OCI-LY7 (cell line): ENCODE data around the gene TAPT1. TPM values are rescaled to one million over a fixed set of nuclear protein-coding genes. Genes with fewer than 3 reads are reported as not detected.
A peak's percentile ranks its signal among the peaks of the same experiment; 100 is the strongest.

Source experiments
- BruUV-seq: library from RNA; stranded (reverse); fragments of 400-500 nt; replicated peaks from 2 replicates; lab custom pipeline; 2021; lab: Mats Ljungman, UMichigan
- CTCF ChIA-PET: fragments of 300-600 bp; sonication (Branson Sonifier 250); formaldehyde crosslinking; loops from one replicate; lab custom pipeline; 2022; ENCODE audit warnings: antibody characterized with exemption; ENCODE audit not compliant: unreplicated experiment; lab: Charles Lee
- POLR2A ChIA-PET: fragments of 300-600 bp; sonication (Branson Sonifier 250); formaldehyde crosslinking; loops from one replicate; lab custom pipeline; 2022; ENCODE audit warnings: antibody characterized with exemption; lab: Charles Lee
- DNase-seq: peaks from one replicate; pipeline ENCODE4 v3.0.0-alpha.2; 2015; ENCODE audit warnings: low spot score
- H2AFZ ChIP-seq: fragments of 200-600 bp; sonication (generic), shearing (Covaris generic); 2 replicates; pipeline ENCODE4 v1.6.1; 2014; ENCODE audit warnings: mild to moderate bottlenecking, antibody characterized with exemption, low read length, moderate library complexity
- H3K27ac ChIP-seq: fragments of 200-600 bp; sonication (generic); 2 replicates; pipeline ENCODE4 v1.5.1; 2014; ENCODE audit warnings: mixed run types, low read depth, mild to moderate bottlenecking, moderate library complexity, low read length, inconsistent platforms; ENCODE audit not compliant: poor library complexity, severe bottlenecking
- H3K36me3 ChIP-seq: fragments of 200-600 bp; sonication (generic); 2 replicates; pipeline ENCODE4 v1.6.1; 2014; ENCODE audit warnings: mild to moderate bottlenecking, antibody characterized with exemption, low read length, moderate library complexity, mixed read lengths; ENCODE audit not compliant: insufficient read depth
- H3K4me1 ChIP-seq: fragments of 200-600 bp; sonication (generic); 2 replicates; pipeline ENCODE4 v1.5.1; 2014; ENCODE audit warnings: mild to moderate bottlenecking, low read length; ENCODE audit not compliant: insufficient read depth, poor library complexity, severe bottlenecking
- H3K4me2 ChIP-seq: fragments of 200-600 bp; sonication (generic); 2 replicates; pipeline ENCODE4 v1.6.1; 2014; ENCODE audit warnings: mild to moderate bottlenecking, low read length
- H3K4me3 ChIP-seq: fragments of 200-600 bp; sonication (generic); 2 replicates; pipeline ENCODE4 v1.5.1; 2014; ENCODE audit warnings: mild to moderate bottlenecking, low read depth, low read length; ENCODE audit not compliant: poor library complexity, severe bottlenecking
- H3K79me2 ChIP-seq: fragments of 200-600 bp; sonication (generic); 2 replicates; pipeline ENCODE4 v1.6.1; 2016; ENCODE audit warnings: low read depth, mild to moderate bottlenecking, low read length, moderate library complexity, mixed read lengths; ENCODE audit not compliant: insufficient read depth
- H3K9me2 ChIP-seq: fragments of 200-600 bp; sonication (generic); 2 replicates; pipeline ENCODE4 v1.6.1; 2016; ENCODE audit warnings: mild to moderate bottlenecking, low read length, mixed read lengths; ENCODE audit not compliant: insufficient read depth
- H3K9me3 ChIP-seq: fragments of 200-600 bp; sonication (generic); 2 replicates; pipeline ENCODE4 v1.6.1; 2014; ENCODE audit warnings: mild to moderate bottlenecking, mixed run types, low read length, mixed read lengths
- H4K20me1 ChIP-seq: fragments of 200-600 bp; sonication (generic); 2 replicates; pipeline ENCODE4 v1.6.1; 2014; ENCODE audit warnings: mild to moderate bottlenecking, antibody characterized with exemption, low read length, moderate library complexity, mixed read lengths; ENCODE audit not compliant: insufficient read depth
- EZH2phosphoT487 ChIP-seq: fragments of 200-600 bp; sonication (generic); IDR thresholded peaks from 2 replicates; pipeline ENCODE4 v1.6.1; 2018; ENCODE audit warnings: low read depth, borderline replicate concordance, mild to moderate bottlenecking, mixed run types, antibody characterized with exemption, low read length, moderate library complexity, mixed read lengths
- intact Hi-C: fragments of 100-400 bp; cut with micrococcal nuclease; formaldehyde crosslinking; loops from one replicate; pipeline ENCODE4 v1.10.0; 2022; ENCODE audit not compliant: unreplicated experiment
- total RNA-seq, 2 experiments: library from RNA; depleted of rRNA in 1 of 2; stranded (reverse); fragments of >200 nt in 1 of 2; shearing (Covaris generic) in 1 of 2; gene quantifications; 2 replicates each; pipeline ENCODE4 v1.2.3, GENCODE V29; 2014 to 2022
- TF ChIP-seq, protein P1 (sequence below): fragments of 200-600 bp; sonication (generic); conservative IDR thresholded peaks from 2 replicates; pipeline ENCODE4 v1.5.1; 2014; ENCODE audit warnings: mild to moderate bottlenecking, antibody characterized with exemption, low read length, moderate library complexity, mixed read lengths

TAPT1 gene
- total RNA-seq, 2 experiments from 2014 or later: 34.3 to 66.6 TPM

DNA sequence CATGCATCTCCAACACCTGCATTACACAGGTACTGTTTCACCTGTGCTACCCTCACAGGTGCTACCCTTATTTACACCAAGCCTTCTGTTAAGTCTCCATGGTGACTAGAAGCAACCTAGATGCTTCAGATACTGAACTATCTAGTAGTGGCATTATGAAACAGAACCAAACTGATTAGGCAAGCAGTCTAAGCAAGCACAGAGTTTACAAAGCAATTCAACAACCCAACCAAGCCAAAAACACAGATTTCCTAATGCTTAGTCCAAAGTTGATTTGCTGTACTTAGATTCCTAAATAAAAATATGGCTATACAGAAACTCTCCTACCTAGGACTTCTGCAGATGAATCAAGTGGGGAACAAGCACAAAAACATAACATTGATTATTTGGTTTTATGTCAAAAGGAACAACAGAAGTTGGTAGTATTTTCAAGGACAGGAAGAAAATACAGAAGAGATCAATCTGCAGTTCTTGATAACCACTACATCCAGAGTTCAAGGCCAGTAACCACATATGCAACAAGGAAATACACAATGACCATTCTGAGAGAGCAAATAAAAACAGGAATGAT, 3.2 kb downstream of the TAPT1 start:
- TF ChIP-seq, protein P1, sequence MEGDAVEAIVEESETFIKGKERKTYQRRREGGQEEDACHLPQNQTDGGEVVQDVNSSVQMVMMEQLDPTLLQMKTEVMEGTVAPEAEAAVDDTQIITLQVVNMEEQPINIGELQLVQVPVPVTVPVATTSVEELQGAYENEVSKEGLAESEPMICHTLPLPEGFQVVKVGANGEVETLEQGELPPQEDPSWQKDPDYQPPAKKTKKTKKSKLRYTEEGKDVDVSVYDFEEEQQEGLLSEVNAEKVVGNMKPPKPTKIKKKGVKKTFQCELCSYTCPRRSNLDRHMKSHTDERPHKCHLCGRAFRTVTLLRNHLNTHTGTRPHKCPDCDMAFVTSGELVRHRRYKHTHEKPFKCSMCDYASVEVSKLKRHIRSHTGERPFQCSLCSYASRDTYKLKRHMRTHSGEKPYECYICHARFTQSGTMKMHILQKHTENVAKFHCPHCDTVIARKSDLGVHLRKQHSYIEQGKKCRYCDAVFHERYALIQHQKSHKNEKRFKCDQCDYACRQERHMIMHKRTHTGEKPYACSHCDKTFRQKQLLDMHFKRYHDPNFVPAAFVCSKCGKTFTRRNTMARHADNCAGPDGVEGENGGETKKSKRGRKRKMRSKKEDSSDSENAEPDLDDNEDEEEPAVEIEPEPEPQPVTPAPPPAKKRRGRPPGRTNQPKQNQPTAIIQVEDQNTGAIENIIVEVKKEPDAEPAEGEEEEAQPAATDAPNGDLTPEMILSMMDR: no peak
- TF ChIP-seq EZH2phosphoT487: no peak
- ChIA-PET CTCF (no interaction called here), POLR2A (interaction anchor here (1.2 to 1.7 kb wide), 2 partner anchors 9 to 17 kb away, joined by 3 to 8 read pairs; no protein-coding TSS in a partner anchor)
- Histone ChIP-seq H3K4me1 (peaks cover 36% of the 10 kb centered on the region), H3K4me3 (no peak overlapping the region), H3K36me3 (peaks cover 36% of the 10 kb centered on the region), H3K27ac (no peak overlapping the region), H3K4me2 (peak overlapping the region; percentile 76; the same call in 1 of the 2 replicates), H3K9me3 (no peaks in the 10 kb centered on the region), H3K79me2 (peaks cover 75% of the 10 kb centered on the region), H2AFZ (no peak overlapping the region), H3K9me2 (no peaks in the 10 kb centered on the region), H4K20me1 (peaks cover 19% of the 10 kb centered on the region)
- BruUV-seq: no TSS peak
- intact Hi-C loops: loop anchor here (2.0 to 10.0 kb wide), 4 partner anchors 16 to 1352 kb away; partner anchors contain the start of genes FBXL5 and LAP3
- no peak for DNase-seq

DNA sequence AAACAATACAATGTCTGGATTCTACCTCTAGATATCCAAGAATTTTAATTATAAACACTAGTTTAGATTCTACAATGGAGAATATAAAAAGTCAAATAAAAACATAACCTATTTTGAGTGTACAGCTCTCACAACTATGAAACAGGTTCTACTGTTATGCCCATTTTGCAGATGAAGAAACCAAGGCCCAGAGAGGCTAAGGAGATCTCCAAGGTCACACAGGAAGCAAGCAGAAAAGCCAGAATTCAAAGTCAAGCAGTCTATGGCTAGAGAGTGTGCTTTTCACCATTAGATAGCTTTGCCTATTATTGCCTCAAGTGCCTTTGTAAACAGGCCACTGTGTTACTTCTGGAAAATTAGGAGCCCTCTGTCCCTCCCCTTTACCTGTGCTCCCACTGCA, 7.3 kb downstream of the TAPT1 start:
- Histone ChIP-seq H3K9me3 (no peaks in the 10 kb centered on the region), H3K4me3 (no peak overlapping the region), H2AFZ (no peak overlapping the region), H3K9me2 (no peaks in the 10 kb centered on the region), H3K79me2 (peaks cover 77% of the 10 kb centered on the region), H3K4me1 (peaks cover 34% of the 10 kb centered on the region), H4K20me1 (peaks cover 30% of the 10 kb centered on the region), H3K4me2 (no peak overlapping the region), H3K36me3 (peaks cover 62% of the 10 kb centered on the region), H3K27ac (no peak overlapping the region)
- no TSS peak for BruUV-seq
- no peak for TF ChIP-seq EZH2phosphoT487
- TF ChIP-seq, protein P1: no peak
- POLR2A ChIA-PET: interaction anchor here (0.7 to 2.1 kb wide), 6 partner anchors 9 to 72 kb away, joined by 3 to 7 read pairs (median 6); no protein-coding TSS in a partner anchor
- CTCF ChIA-PET: interaction anchor here (0.5 to 2.5 kb wide), 2 partner anchors 13 to 190 kb away, joined by 3 to 9 read pairs; no protein-coding TSS in a partner anchor
- intact Hi-C loops: no loop called here
- DNase-seq: no peak
